SK-N-SH treated with all-trans-retinoic acid at 6 μM for 48 hours (cell line): ENCODE measurements around the gene ANKHD1.

Experiments
- ATAC-seq: fragments of 200-7000 bp; cut with Tn5 transposase; 3 replicates; pipeline ENCODE4 v1.9.1; 2020; ENCODE audit warnings: mild to moderate bottlenecking, moderate library complexity
- ARNTL ChIP-seq: fragments of 450-650 bp; formaldehyde crosslinking; IDR thresholded peaks from 2 replicates; pipeline ENCODE4 v1.5.0; 2020; ENCODE audit warnings: low read depth, mild to moderate bottlenecking, moderate library complexity, borderline replicate concordance
- BACH2 ChIP-seq: fragments of 250-450 bp; sonication (Bioruptor Pico); IDR thresholded peaks from 2 replicates; pipeline ENCODE4 v1.9.0; 2021; ENCODE audit warnings: mild to moderate bottlenecking, borderline replicate concordance
- CSDC2 ChIP-seq: fragments of 250-450 bp; sonication (Bioruptor Pico); IDR thresholded peaks from 2 replicates; pipeline ENCODE4 v1.5.0; 2020; ENCODE audit warnings: mild to moderate bottlenecking, moderate library complexity
- CSRNP3 ChIP-seq: fragments of 250-450 bp; sonication (Bioruptor Pico); IDR thresholded peaks from 2 replicates; pipeline ENCODE4 v1.5.1; 2021; ENCODE audit warnings: mild to moderate bottlenecking, moderate library complexity
- GLIS3 ChIP-seq: fragments of 250-450 bp; sonication (Bioruptor Pico); IDR thresholded peaks from 2 replicates; pipeline ENCODE4 v1.5.0; 2020; ENCODE audit warnings: mild to moderate bottlenecking, moderate library complexity
- ISL1 ChIP-seq: fragments of 250-450 bp; sonication (Bioruptor Pico); IDR thresholded peaks from 2 replicates; pipeline ENCODE4 v2.1.2; 2022; ENCODE audit warnings: mild to moderate bottlenecking, moderate library complexity
- OSR1 ChIP-seq: fragments of 250-450 bp; sonication (Bioruptor Pico); IDR thresholded peaks from 2 replicates; pipeline ENCODE4 v1.8.0; 2022; ENCODE audit warnings: moderate library complexity, mild to moderate bottlenecking, inconsistent platforms
- PATZ1 ChIP-seq: fragments of 250-450 bp; sonication (Bioruptor Pico); IDR thresholded peaks from 2 replicates; pipeline ENCODE4 v1.8.0; 2020; ENCODE audit warnings: mild to moderate bottlenecking, moderate library complexity, borderline replicate concordance
- POU6F1 ChIP-seq: fragments of 250-450 bp; sonication (Bioruptor Pico); IDR thresholded peaks from 2 replicates; pipeline ENCODE4 v1.8.0; 2021; ENCODE audit warnings: low read depth, mild to moderate bottlenecking, moderate library complexity, borderline replicate concordance
- PPARA ChIP-seq: fragments of 250-450 bp; sonication (Bioruptor Pico); IDR thresholded peaks from 2 replicates; pipeline ENCODE4 v1.5.0; 2020; ENCODE audit warnings: mild to moderate bottlenecking, borderline replicate concordance
- RARB ChIP-seq: fragments of 250-450 bp; sonication (Bioruptor Pico); IDR thresholded peaks from 2 replicates; pipeline ENCODE4 v1.8.0; 2021; ENCODE audit warnings: mild to moderate bottlenecking, moderate library complexity
- SNAI2 ChIP-seq: fragments of 250-450 bp; sonication (Bioruptor Pico); IDR thresholded peaks from 2 replicates; pipeline ENCODE4 v1.5.0; 2020; ENCODE audit warnings: mild to moderate bottlenecking, moderate library complexity
- TCF4 ChIP-seq: fragments of 250-450 bp; sonication (Bioruptor Pico); IDR thresholded peaks from 2 replicates; pipeline ENCODE4 v1.8.0; 2021; ENCODE audit warnings: mild to moderate bottlenecking, moderate library complexity, borderline replicate concordance
- TOX ChIP-seq: fragments of 250-450 bp; sonication (Bioruptor Pico); IDR thresholded peaks from 2 replicates; pipeline ENCODE4 v1.8.0; 2021; ENCODE audit warnings: mild to moderate bottlenecking, moderate library complexity, borderline replicate concordance
- TSHZ2 ChIP-seq: fragments of 250-450 bp; sonication (Bioruptor Pico); IDR thresholded peaks from 2 replicates; pipeline ENCODE4 v1.5.0; 2020; ENCODE audit warnings: mild to moderate bottlenecking, moderate library complexity
- ZC3H10 ChIP-seq: fragments of 250-450 bp; sonication (Bioruptor Pico); IDR thresholded peaks from 2 replicates; pipeline ENCODE4 v1.5.1; 2021; ENCODE audit warnings: mild to moderate bottlenecking, moderate library complexity
- ZFP3 ChIP-seq: fragments of 250-450 bp; sonication (Bioruptor Pico); IDR thresholded peaks from 2 replicates; pipeline ENCODE4 v1.5.0; 2020; ENCODE audit warnings: mild to moderate bottlenecking, moderate library complexity
- ZFP30 ChIP-seq: fragments of 450-650 bp; formaldehyde crosslinking; IDR thresholded peaks from 2 replicates; pipeline ENCODE4 v1.5.0; 2022; ENCODE audit warnings: mild to moderate bottlenecking, moderate library complexity
- ZNF70 ChIP-seq: fragments of 450-650 bp; formaldehyde crosslinking; IDR thresholded peaks from 2 replicates; pipeline ENCODE4 v1.5.0; 2020; ENCODE audit warnings: mild to moderate bottlenecking, moderate library complexity
- ZNF8 ChIP-seq: fragments of 450-650 bp; formaldehyde crosslinking; IDR thresholded peaks from 2 replicates; pipeline ENCODE4 v1.5.0; 2020; ENCODE audit warnings: mild to moderate bottlenecking, moderate library complexity

ANKHD1 gene

GRCh38 chr5:140570058-140570457 lies 168.4 kb downstream of the ANKHD1 start (continued):
- TF ChIP-seq POU6F1 (CRISPR knock-in tag) (no peak), OSR1 (no peak)
- TF ChIP-seq, all 23 proteins: peak for 0

GRCh38 chr5:140570488-140570887 lies 168.9 kb downstream of the ANKHD1 start:
- TF ChIP-seq POU6F1 (CRISPR knock-in tag) = no peak
- ATAC-seq = no peak

- no peak for ATAC-seq
- TF ChIP-seq TOX (CRISPR knock-in tag) = no peak
- no peak for TF ChIP-seq ZC3H10 (CRISPR knock-in tag)
- no peak for TF ChIP-seq ISL1 (CRISPR knock-in tag)
- TF ChIP-seq RARB = no peak
These were observed 169.5 kb downstream of the ANKHD1 start for GRCh38 chr5:140571105-140571504.

- ATAC-seq = no peak
- TF ChIP-seq OSR1 (no peak), BACH2 (CRISPR knock-in tag) (no peak), CSDC2 (CRISPR knock-in tag) (no peak), RARB (no peak), TSHZ2 (CRISPR knock-in tag) (no peak), ZC3H10 (CRISPR knock-in tag) (no peak), PATZ1 (CRISPR knock-in tag) (no peak), TCF4 (CRISPR knock-in tag) (no peak), PPARA (no peak), ZFP3 (no peak), ARNTL (CRISPR knock-in tag) (no peak), ZNF8 (CRISPR knock-in tag) (no peak), TOX (CRISPR knock-in tag) (no peak), ZNF70 (CRISPR knock-in tag) (no peak), SNAI2 (CRISPR knock-in tag) (no peak), CSRNP3 (CRISPR knock-in tag) (no peak), GLIS3 (CRISPR knock-in tag) (no peak), ZFP30 (CRISPR knock-in tag) (no peak)
These were observed 172.1 kb downstream of the ANKHD1 start for GRCh38 chr5:140573683-140574082.
